ENCODE measurements around the gene HASPIN. TPM values are rescaled to one million over a fixed set of nuclear protein-coding genes. Genes with fewer than 3 reads are reported as not detected.

Gene HASPIN
- total RNA-seq = 6.1 and 7.6 TPM in 2 replicates

DNA sequence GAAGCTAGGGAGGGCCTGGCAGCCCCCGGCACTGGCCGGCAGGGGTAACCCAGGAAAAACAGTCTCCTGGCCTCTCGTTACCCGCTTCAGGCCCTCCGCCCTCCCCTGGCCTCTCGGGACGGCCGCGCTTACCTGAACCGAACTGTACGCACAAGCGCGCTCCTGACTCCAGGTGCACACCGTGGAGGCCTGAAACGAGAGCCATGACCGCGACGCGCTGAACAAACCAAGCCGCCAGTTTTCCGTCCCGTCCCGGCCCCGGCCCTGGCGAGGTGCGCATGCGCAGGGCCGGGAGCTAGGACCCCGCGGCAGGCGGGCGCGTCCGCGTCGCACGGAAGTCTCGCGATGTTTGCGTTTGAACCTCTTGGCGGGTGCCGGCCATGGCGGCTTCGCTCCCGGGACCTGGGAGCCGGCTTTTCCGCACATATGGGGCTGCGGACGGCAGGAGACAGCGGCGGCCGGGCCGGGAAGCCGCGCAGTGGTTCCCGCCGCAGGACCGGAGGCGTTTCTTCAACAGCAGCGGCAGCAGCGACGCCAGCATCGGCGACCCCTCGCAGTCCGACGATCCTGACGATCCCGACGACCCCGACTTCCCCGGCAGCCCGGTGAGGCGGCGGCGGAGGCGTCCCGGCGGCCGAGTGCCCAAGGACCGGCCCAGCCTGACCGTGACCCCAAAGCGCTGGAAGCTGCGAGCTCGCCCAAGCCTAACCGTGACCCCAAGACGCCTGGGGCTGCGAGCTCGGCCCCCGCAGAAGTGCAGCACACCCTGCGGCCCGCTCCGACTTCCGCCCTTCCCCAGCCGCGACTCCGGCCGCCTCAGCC lies at the start of gene HASPIN:
Gene HASPIN (plus strand): TSS at position 348 of the 822 bp plus-strand sequence. CDS start 33 bp downstream, at position 381.

DNA sequence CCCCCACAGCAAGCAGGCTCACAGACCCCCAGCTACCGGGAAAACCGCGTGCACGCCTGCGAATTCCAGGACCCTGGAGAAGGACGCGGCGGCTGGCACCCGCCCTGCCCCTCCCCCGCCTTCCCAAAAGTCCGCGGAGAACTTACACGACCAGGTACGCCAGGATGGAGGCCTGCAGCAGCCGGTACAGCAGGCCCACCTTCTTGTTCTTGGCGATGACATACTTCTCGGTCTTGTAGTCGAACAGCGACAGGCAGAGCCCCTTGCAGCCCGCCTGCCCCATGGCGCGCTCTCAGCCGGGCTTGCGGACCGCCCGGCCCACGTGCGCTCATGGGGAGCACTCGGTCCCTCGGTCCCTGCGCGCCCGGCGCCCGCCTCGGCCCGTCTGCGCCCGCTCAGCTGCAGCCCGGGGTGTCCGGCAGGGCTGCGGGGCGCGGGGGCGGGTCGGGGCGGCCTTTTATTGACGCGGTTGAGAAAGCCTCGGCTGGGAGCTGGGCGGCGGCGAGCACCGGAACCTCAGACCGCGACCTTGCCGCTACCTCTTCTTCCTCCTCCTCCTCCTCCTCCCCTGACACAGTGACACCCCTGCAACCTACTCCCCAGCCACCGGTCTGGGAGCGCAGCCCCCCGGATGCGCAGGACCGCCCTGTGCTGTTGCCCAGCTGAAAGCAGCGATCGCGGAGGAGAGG lies 27.8 kb upstream of the HASPIN start, which contains the start of gene P2RX5:
Gene P2RX5 (minus strand): TSS at position 433 of the 689 bp plus-strand sequence. CDS start 150 bp downstream, at position 283.

Other genes with a start within 250 kb of the HASPIN start
- not detected in 2 replicates for gene ASPA, start 247.9 kb upstream of the HASPIN start, total RNA-seq
- 2.0 and 4.9 TPM in 2 replicates for gene TRPV3, start 166.1 kb upstream of the HASPIN start, total RNA-seq
- 0.46 and 1.5 TPM in 2 replicates for gene TRPV1, start 114.5 kb upstream of the HASPIN start, total RNA-seq
- 13.9 and 17.6 TPM in 2 replicates for gene SHPK, start 87.7 kb upstream of the HASPIN start, total RNA-seq
- 8.1 and 14.3 TPM in 2 replicates for gene CTNS, start 87.1 kb upstream of the HASPIN start, total RNA-seq
- 308 and 355 TPM in 2 replicates for gene TAX1BP3, start 55.3 kb upstream of the HASPIN start, total RNA-seq
- gene EMC6, start 55.1 kb upstream of the HASPIN start, total RNA-seq = 17.0 and 33.9 TPM in 2 replicates
- 0.09 and 0.35 TPM in 2 replicates for gene P2RX5, start 27.7 kb upstream of the HASPIN start, total RNA-seq
- gene ITGAE, start 77.3 kb downstream of the HASPIN start, total RNA-seq = 22.9 and 29.6 TPM in 2 replicates
- gene NCBP3, start 122.3 kb downstream of the HASPIN start, total RNA-seq = 10.4 and 12.9 TPM in 2 replicates
- 5.8 and 5.9 TPM in 2 replicates for gene CAMKK1, start 169.2 kb downstream of the HASPIN start, total RNA-seq
- not detected in 2 replicates for gene P2RX1, start 192.6 kb downstream of the HASPIN start, total RNA-seq
- gene ATP2A3, start 240.5 kb downstream of the HASPIN start, total RNA-seq = 0.35 TPM in 1 of 2 replicates, not detected in the other

All from airway epithelial cell (primary cell).